ENCODE results near the gene CLCF1.

The CLCF1 gene

DNA sequence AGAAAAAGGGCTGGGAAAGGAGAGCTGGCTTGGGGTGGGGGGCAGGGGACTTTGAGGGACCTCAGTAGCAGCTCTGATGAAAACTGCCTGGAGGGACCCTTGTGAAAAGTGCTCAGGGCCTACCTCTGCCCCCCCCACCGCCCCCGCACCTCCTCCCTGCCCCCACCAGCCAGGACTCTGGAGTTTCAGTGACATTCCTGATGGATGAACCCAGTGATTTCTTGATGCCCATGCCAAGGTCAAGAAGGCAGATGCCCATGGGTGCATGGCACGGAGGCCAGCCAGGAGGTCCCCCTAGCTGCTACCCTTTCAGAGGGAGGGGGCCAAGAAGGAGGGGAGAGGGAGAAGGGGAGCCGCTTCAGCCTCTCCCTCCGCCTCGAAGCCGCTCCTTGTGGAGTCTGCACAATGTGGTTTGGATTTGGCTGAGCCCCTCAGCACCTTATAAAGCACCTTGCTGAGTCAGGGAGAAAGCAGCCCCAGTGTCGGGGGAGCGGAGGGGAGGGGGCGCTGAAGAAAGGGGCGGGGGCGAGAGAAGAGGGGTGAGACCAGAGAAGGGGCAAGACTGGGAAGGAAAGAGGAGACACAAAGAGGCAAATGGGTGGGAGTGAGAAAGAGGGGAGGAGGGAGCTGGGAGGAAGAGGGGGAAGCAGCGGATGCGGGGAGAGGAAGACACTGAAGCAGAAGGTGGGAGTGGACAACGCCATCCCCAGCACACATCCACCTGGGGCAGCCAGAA, 2.1 kb upstream of the CLCF1 start:
- H3K36me3 Mint-ChIP-seq, result no peaks in the 10 kb centered on the region
- no peak for ATAC-seq
- H3K4me3 Mint-ChIP-seq, result no peak overlapping the region
- H3K27ac Mint-ChIP-seq, result peak overlapping the region; percentile 52
- peaks cover 50% of the 10 kb centered on the region for H3K4me1 Mint-ChIP-seq
- H3K9me3 Mint-ChIP-seq, result no peaks in the 10 kb centered on the region
- no peaks in the 10 kb centered on the region for H3K27me3 Mint-ChIP-seq

DNA sequence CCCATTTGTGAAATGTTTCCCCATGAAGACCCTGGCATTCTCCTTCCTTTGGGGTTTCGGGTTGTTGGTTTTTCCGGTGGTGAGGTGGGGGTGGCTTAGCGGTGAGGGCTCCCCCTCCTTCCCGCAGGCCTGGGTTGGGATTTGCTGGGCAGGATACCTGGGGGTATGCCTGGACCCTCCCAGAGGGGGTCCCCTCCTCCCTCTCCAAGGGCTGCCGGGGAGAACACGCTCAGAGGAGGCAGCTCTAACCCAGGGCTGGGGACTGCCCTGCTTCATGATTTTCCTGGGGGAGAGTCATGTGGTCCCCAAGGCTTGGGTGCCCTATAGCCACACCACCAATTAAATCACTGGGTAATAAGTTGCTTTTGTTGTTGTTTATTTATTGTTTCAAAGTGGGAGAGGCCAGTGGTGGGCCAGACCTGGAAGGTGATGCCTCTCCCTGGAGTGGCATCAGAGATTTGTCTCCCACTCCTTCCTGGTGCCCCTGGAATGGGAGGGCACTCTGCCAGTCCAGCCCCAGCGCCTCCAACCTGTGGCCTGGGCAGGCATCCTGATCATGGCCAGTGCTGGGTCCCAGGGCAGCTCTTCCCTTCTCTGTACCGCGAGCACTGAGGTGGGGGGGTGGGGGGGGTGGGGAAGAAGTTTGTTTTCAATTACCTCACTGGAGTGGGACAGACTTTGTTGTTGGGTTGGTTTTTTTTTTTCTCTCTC, 1.3 kb upstream of the CLCF1 start:
- H3K4me1 Mint-ChIP-seq, result peaks cover 54% of the 10 kb centered on the region

DNA sequence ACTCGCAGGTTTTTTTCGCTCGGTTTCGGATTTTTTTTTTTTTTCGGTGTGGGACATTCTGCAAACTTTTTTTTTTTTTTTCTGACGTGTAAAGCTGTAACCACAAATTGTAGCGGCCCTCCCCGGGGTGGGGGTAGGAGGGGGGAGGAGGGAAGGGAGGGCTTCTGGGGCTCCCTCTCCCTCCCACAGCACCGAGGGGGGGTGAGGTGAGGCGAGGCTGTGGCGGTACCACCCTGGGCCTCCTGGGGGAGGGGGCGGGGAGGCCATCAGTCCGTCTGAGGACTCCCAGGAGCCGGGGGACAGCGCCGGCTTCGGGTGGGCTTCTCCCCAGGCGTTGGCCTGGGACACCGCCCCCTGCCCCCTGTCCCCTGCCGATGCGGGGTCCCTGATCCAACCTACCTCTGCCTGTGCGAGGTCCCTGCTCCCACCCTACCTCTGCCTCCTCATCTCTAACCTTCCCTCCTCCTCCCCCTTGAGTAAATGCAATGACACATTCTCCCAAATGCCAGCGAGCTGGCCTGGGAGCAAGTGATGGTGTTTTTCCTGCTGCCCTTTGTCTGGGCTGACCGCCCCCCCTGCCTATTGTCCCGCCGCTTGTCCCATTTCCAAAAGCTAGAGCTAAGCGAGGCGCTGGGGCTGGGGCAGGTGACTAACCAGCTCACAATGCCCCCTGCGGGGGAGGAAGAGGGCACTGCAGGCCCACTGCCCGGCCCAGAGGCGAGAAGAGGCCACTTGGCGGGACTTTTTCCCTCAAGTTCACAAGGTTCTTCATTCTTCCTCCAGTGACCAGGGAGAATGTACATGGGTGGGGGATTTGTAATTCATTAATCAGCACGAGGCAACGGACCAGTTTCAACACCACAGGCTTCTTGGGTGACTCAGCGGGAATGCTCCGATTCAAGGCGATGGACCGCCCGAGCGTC, 511 bp upstream of the CLCF1 start:
- peak overlapping the region; percentile 90 for H3K27ac Mint-ChIP-seq
- no peaks in the 10 kb centered on the region for H3K27me3 Mint-ChIP-seq
- peaks cover 54% of the 10 kb centered on the region for H3K4me1 Mint-ChIP-seq
- H3K36me3 Mint-ChIP-seq, result no peaks in the 10 kb centered on the region
- peak overlapping the region; percentile 87 for H3K4me3 Mint-ChIP-seq
- no peaks in the 10 kb centered on the region for H3K9me3 Mint-ChIP-seq
- peak; percentile 82 for ATAC-seq

More for the DNA sequence above, 1.3 kb upstream of the CLCF1 start:
- ATAC-seq, result no peak
- no peaks in the 10 kb centered on the region for H3K27me3 Mint-ChIP-seq
- H3K36me3 Mint-ChIP-seq, result no peaks in the 10 kb centered on the region
- no peaks in the 10 kb centered on the region for H3K9me3 Mint-ChIP-seq
- no peak overlapping the region for H3K4me3 Mint-ChIP-seq
- peak overlapping the region; percentile 90 for H3K27ac Mint-ChIP-seq

DNA sequence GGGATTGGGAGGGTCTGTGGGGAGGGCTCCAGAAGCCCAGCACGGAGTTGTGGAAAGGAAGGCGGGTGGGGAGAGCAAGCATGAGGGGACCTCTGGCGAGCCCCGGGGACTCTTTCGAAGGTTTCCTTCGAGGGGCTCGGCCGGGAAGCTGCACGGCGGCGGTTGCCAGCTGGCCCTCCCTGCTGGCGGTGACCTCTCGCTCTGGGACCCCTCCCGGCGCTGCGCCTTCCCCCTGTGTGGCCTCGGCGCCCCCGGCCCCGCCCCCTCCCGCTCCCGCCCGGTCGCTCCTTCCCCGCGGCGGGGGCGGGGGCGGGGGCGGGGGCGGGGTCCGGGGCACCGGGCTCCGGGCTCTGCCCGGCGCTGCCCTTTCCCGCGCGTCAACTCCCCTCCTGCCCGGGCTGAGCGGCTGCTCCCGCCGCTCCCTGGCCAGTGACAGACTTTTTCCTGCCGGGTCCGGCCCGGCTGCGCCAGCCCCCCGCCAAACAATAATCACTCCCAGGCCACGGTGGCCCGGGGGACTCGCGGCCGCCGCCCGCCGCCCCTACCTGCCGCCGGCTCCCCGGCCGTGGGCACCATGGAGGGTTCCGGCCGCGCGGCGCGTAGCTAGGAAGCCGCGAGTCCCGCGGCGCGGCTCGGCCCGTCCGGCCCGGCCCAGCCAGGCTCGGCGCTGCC, 941 bp downstream of the CLCF1 start:
- Mint-ChIP-seq H3K9me3 (no peaks in the 10 kb centered on the region), H3K27me3 (no peaks in the 10 kb centered on the region), H3K4me3 (peak overlapping the region; percentile 79), H3K27ac (peak overlapping the region; percentile 64), H3K36me3 (peaks cover 11% of the 10 kb centered on the region), H3K4me1 (peaks cover 64% of the 10 kb centered on the region)
- peak; percentile 29 for ATAC-seq

DNA sequence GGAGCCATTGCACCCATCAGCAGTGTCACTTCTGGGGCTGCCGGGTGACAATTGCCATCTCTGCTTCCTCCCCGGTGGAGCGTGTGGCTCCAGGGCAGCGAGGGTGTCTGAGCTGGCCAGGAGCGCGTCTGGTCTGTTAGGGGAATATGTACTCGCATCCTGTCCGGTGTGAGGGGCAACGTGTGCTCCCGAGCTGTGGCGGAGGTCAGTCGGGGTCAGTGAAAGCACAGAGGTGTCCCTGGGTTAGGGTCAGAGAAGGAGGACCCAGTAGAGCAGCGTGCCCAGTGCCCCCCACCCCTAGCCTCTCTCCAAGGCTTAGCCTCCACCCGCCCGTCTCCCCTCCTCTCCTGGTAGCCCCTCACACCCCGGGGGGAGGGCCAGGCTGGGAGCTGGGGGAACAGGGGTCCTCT, 1.5 kb downstream of the CLCF1 start:
- H3K36me3 Mint-ChIP-seq, result peaks cover 11% of the 10 kb centered on the region
- peaks cover 67% of the 10 kb centered on the region for H3K4me1 Mint-ChIP-seq
- ATAC-seq, result peak; percentile 0
- no peaks in the 10 kb centered on the region for H3K9me3 Mint-ChIP-seq
- peak overlapping the region; percentile 79 for H3K4me3 Mint-ChIP-seq
- no peaks in the 10 kb centered on the region for H3K27me3 Mint-ChIP-seq
- peak overlapping the region; percentile 64 for H3K27ac Mint-ChIP-seq

DNA sequence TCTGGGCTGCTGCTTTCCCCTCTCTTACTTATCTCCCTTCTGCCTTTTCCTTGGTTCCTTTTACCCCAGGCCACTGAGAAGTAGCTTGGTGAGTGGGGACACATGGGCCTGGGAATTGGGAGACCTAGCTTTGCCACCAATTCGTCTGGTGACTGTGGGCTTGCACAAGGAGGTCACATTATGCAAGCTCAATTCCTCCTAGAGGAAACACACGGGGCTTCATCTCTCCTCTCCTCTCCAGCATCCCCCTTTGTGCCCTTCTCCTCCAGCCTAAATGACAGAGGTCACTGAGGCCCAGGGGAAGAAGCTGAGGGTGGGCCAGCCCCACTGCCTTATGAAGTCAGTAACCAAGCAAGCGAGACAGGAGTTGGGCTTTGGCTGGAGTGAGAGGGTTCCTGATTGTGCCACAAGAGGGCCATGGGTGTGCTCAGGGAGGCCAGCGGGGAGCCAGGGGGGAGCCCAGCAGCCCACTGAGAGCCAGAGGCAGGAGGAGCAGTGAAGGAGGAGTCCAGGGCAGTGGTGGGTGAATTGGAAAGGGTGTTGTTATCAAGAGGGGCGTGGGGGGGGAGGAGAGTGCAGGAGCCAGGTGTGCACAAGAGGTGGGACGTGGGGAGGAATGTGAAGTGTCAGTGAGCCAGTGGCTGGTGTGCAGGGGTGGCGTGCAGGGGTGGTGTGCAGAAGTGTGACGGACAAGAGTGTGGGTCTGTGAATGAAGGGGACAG, 2.0 kb downstream of the CLCF1 start:
- peaks cover 14% of the 10 kb centered on the region for H3K36me3 Mint-ChIP-seq
- H3K9me3 Mint-ChIP-seq, result no peaks in the 10 kb centered on the region
- H3K27ac Mint-ChIP-seq, result peak overlapping the region; percentile 64
- H3K27me3 Mint-ChIP-seq, result no peaks in the 10 kb centered on the region
- peak; percentile 42 for ATAC-seq
- H3K4me3 Mint-ChIP-seq, result peak overlapping the region; percentile 79
- H3K4me1 Mint-ChIP-seq, result peaks cover 73% of the 10 kb centered on the region

DNA sequence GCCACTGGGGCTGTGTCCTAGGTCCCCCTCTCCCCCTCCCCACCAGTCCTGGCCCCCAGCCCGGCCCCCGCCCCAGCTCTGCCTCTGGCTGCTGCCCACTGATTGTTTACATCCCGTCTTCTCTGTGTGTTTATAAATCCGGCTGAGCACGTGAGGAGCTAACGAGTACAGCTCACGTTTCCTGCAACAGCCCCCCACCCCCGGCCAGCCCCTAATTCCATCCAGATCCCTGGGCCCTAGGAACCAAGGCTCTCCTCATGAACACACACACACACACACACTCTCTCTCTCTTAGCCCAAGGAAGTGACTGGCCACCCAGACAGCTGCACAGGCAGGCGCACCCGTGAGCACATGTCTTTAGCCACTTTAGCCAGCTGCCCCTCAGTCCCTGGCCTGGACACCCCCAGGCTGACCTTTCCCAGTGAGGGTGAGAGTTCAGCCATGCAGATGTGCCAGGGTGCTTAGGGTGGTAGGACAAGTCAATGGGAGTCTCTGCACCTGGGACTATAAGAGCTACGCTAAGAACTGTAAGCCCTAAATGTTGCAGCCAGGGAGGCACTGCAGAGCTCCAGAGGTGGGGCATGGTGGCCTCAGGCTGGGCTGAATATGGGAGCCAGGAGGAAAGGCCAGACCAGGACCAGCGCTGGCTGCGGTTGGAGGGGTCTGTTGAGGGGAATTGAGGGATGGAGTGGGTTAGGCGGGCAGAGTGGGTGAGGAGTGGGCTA, 2.9 kb downstream of the CLCF1 start:
- Mint-ChIP-seq H3K9me3 (no peaks in the 10 kb centered on the region), H3K36me3 (peaks cover 22% of the 10 kb centered on the region), H3K27me3 (no peaks in the 10 kb centered on the region), H3K4me3 (peak overlapping the region; percentile 52), H3K4me1 (peaks cover 77% of the 10 kb centered on the region), H3K27ac (peak overlapping the region; percentile 64)
- ATAC-seq, result no peak

DNA sequence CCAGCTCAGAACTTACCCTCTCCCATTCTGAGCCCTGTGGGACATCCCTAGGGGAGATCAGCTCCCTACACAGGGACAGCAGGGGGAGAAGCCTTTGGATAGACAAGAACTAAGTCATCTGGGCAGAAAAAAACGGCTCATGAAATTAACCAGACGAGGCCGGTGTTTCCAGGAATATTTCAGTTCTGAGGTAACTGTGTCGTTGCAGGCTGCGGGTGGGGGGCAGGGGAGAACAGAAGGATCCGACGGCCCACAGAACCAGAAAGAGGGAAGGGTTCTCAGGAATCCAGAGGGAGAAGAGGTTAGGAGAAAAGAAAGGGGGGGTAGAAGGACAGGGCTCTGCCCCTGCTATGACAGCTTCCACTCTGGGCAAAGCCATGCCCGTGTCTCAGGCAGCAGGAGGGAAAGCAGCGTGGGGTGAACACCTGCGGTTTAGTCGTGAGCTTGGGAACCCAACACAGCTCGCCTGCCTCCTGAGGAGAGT, 3.6 kb downstream of the CLCF1 start:
- Mint-ChIP-seq H3K36me3 (peaks cover 29% of the 10 kb centered on the region), H3K27me3 (no peaks in the 10 kb centered on the region), H3K27ac (peak overlapping the region; percentile 64), H3K4me3 (no peak overlapping the region), H3K4me1 (peaks cover 82% of the 10 kb centered on the region), H3K9me3 (no peaks in the 10 kb centered on the region)
- ATAC-seq, result no peak

DNA sequence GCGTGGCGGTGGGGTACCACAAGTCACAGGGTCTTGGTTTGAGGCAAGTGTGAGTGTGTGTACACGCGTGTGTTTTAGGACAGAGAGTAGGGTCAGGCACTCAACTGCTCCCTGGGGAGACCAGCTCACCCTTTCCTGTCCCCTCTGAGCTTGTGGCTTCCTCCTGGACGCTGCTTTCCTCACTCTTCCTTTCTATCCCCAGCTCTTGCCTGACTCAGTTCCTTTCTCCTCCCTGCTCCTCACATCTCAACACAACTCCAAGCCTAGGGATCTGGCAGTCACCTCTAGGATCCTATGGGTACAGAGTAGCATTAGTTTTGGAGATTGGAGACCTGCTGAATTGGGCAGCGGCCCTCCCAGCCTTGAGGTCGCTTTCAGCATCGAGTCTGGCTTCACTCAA, 4.1 kb downstream of the CLCF1 start:
- peaks cover 83% of the 10 kb centered on the region for H3K4me1 Mint-ChIP-seq
- H3K9me3 Mint-ChIP-seq, result no peaks in the 10 kb centered on the region
- H3K27me3 Mint-ChIP-seq, result no peaks in the 10 kb centered on the region
- no peak for ATAC-seq
- peak overlapping the region; percentile 64 for H3K27ac Mint-ChIP-seq
- H3K4me3 Mint-ChIP-seq, result peak overlapping the region; percentile 15
- peaks cover 35% of the 10 kb centered on the region for H3K36me3 Mint-ChIP-seq

DNA sequence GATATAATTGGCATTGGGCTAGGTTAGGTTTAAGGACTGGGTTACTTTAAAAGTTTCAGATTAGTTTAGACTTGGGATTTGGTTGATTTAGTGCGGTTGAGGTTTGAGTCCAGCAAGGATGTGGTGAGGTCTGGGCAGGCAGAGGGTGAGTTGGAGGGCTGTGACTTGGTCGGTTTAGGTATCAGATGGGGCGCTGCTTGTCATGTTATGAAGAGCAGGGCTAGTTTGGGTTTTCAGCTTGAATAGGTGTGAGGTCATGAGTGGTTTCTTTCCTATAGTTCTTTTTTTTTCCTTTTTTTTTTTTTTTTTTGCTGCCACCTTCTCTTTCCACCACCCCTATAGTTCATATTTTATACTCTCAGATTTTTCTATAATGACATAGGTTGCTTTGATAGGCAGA, 4.8 kb downstream of the CLCF1 start:
- H3K27ac Mint-ChIP-seq, result peak overlapping the region; percentile 64

DNA sequence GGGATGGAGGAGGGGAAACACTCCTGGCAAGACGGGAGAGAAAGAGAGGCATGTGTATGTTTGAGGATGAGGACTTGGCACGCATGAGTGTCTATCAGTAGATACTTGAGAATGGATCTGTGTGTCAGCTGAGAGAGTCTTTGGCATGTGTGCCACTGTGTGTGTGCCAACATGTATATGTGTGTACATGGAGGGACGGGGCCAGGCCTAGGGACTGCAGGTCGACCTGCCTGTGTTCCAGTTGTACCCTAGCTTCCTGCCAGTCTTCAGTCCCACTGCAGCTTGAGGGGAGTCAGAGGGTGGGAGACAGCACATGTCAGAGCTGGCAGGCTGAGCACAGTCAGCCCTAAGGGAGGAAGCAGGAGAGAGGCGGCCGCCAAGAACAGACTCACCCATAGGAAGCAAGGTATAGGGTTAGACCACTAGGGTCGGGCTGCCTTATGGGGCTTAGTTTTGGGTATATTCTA, 5.6 kb downstream of the CLCF1 start:
- no peak for ATAC-seq
- no peaks in the 10 kb centered on the region for H3K9me3 Mint-ChIP-seq
- peak overlapping the region; percentile 39 for H3K4me3 Mint-ChIP-seq
- no peaks in the 10 kb centered on the region for H3K27me3 Mint-ChIP-seq
- peaks cover 87% of the 10 kb centered on the region for H3K4me1 Mint-ChIP-seq
- peaks cover 45% of the 10 kb centered on the region for H3K36me3 Mint-ChIP-seq
- H3K27ac Mint-ChIP-seq, result peak overlapping the region; percentile 64

More for the DNA sequence above, 4.8 kb downstream of the CLCF1 start:
- Mint-ChIP-seq H3K27me3 (no peaks in the 10 kb centered on the region), H3K9me3 (no peaks in the 10 kb centered on the region), H3K4me3 (peak overlapping the region; percentile 30), H3K4me1 (peaks cover 83% of the 10 kb centered on the region), H3K36me3 (peaks cover 40% of the 10 kb centered on the region)
- ATAC-seq, result peak; percentile 47

DNA sequence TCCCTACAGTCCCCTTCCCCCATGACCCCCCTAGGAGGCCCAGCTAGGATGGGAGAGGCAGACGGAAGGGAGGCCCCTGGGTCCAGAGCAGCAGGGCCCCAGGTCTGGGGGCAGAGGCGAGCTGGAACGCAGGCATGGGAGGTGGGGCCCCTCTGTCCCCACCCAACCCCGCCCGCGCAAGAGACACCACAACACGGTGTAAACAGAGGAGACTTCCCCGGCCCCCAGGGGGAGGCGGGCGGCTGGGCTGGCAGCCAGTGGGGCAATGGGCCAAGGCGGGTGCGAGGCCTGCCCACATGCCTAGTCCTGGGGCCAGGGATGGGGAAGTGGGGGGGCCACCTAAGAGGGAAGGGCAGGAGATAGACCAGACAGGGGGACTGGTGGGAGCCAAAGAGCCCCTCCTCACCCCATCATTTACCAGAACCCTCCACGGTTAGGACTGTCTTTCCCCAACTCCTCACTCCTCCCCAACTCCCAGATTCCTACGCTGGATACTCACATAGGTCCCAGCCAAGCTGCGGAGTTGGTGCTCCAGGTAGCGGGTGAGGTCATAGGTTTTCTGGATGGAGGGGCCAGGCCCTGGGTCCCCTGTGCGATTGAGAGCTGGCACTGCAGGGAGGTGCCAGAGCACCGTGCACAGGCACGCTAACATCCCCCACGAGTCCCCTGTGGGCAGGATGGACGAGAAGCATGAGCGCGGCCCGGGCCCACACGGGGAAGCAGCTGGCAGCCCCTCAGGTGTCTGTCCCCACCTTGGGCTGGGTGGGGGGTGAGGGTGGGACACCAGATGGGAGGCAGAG, 6.2 kb downstream of the CLCF1 start:
- H3K4me1 Mint-ChIP-seq, result peaks cover 94% of the 10 kb centered on the region
- peak overlapping the region; percentile 64 for H3K27ac Mint-ChIP-seq
- peak overlapping the region; percentile 19 for H3K4me3 Mint-ChIP-seq

DNA sequence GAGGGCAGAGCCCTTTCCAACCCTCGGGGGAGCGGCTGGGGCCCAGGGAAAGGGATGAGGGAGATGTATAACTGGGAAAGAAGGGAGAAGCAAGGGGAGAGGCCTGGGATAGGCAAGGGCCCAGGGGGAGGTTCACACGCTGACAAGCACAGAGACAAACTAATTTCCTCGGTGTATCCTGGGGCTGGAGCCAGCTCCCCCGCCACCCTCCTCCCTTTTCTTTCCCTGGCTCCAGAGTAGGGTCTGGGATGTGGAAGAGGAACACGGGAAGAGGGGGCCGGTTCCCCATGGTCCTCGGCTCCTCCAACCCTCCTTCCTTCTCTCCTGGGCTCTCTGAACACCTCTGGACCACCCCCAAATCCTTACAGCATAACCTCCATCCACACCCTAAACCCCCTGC, 6.9 kb downstream of the CLCF1 start:
- Mint-ChIP-seq H3K27ac (peak overlapping the region; percentile 64), H3K27me3 (no peaks in the 10 kb centered on the region), H3K4me3 (no peak overlapping the region), H3K4me1 (peaks cover 94% of the 10 kb centered on the region), H3K9me3 (no peaks in the 10 kb centered on the region), H3K36me3 (peaks cover 47% of the 10 kb centered on the region)
- ATAC-seq, result no peak

More for the DNA sequence above, 6.2 kb downstream of the CLCF1 start:
- Mint-ChIP-seq H3K36me3 (peaks cover 47% of the 10 kb centered on the region), H3K9me3 (no peaks in the 10 kb centered on the region), H3K27me3 (no peaks in the 10 kb centered on the region)
- no peak for ATAC-seq

Data from stimulated activated memory B cell treated with anti-CD40 and anti-IgM and Interleukin-4, amounts not matched to agents 10 μg/mL and 1 μg/mL and 100 μg/mL, for 72 hours (primary cell).